H9 (cell line): ENCODE data around the gene LHFPL6. TPM values are rescaled to one million over a fixed set of nuclear protein-coding genes. Genes with fewer than 3 reads are reported as not detected.

Experiments used
- DNase-seq: peaks from one replicate; pipeline ENCODE4 v3.0.0-alpha.2; 2017
- H2AFZ ChIP-seq: one replicate; pipeline ENCODE4 v1.6.1; 2013; ENCODE audit warnings: mild to moderate bottlenecking, low read length, control low read depth, moderate library complexity
- H2AK5ac ChIP-seq: 2 replicates; pipeline ENCODE4 v1.6.1; 2013; ENCODE audit warnings: low read length, control low read depth, mixed read lengths; ENCODE audit not compliant: insufficient read length
- H2BK120ac ChIP-seq: one replicate; pipeline ENCODE4 v1.6.1; 2013; ENCODE audit warnings: low read depth, mild to moderate bottlenecking, low read length, control low read depth, inconsistent platforms; ENCODE audit not compliant: poor library complexity, severe bottlenecking
- H2BK12ac ChIP-seq: 2 replicates; pipeline ENCODE4 v1.6.1; 2013; ENCODE audit warnings: low read length, control low read depth, mixed read lengths, low read depth; ENCODE audit not compliant: insufficient read length
- H2BK15ac ChIP-seq: 2 replicates; pipeline ENCODE4 v1.6.1; 2013; ENCODE audit warnings: low read depth, low read length, control low read depth
- H2BK20ac ChIP-seq: one replicate; pipeline ENCODE4 v1.6.1; 2013; ENCODE audit warnings: low read depth, mild to moderate bottlenecking, low read length, control low read depth, inconsistent platforms; ENCODE audit not compliant: poor library complexity, severe bottlenecking
- H2BK5ac ChIP-seq: 2 replicates; pipeline ENCODE4 v1.6.1; 2013; ENCODE audit warnings: low read length, control low read depth, mixed read lengths; ENCODE audit not compliant: insufficient read length
- H3K14ac ChIP-seq: 2 replicates; pipeline ENCODE4 v1.6.1; 2013; ENCODE audit warnings: low read length, control low read depth; ENCODE audit not compliant: insufficient read depth
- H3K18ac ChIP-seq: 2 replicates; pipeline ENCODE4 v1.6.1; 2013; ENCODE audit warnings: low read depth, mild to moderate bottlenecking, mixed read lengths, low read length, control low read depth; ENCODE audit not compliant: insufficient read length
- H3K23ac ChIP-seq: 2 replicates; pipeline ENCODE4 v1.6.1; 2013; ENCODE audit warnings: low read length, control low read depth, mixed read lengths, low read depth; ENCODE audit not compliant: insufficient read length
- H3K23me2 ChIP-seq: 2 replicates; pipeline ENCODE4 v1.6.1; 2013; ENCODE audit warnings: low read depth, mild to moderate bottlenecking, mixed read lengths, low read length, control low read depth; ENCODE audit not compliant: insufficient read length, poor library complexity, severe bottlenecking
- H3K27ac ChIP-seq: 2 replicates; pipeline ENCODE4 v1.5.1; 2013; ENCODE audit warnings: low read length, control low read depth, mixed read lengths, low read depth; ENCODE audit not compliant: insufficient read length
- H3K27me3 ChIP-seq: 2 replicates; pipeline ENCODE4 v1.6.1; 2013; ENCODE audit warnings: low read length, control low read depth, inconsistent platforms; ENCODE audit not compliant: insufficient read depth
- H3K4ac ChIP-seq: 2 replicates; pipeline ENCODE4 v1.6.1; 2013; ENCODE audit warnings: low read depth, mild to moderate bottlenecking, control low read depth, inconsistent platforms, low read length, moderate library complexity
- H3K4me1 ChIP-seq: 2 replicates; pipeline ENCODE4 v1.6.1; 2013; ENCODE audit warnings: low read length, control low read depth, inconsistent platforms; ENCODE audit not compliant: insufficient read depth
- H3K4me2 ChIP-seq: 2 replicates; pipeline ENCODE4 v1.6.1; 2013; ENCODE audit warnings: low read length, control low read depth, mixed read lengths; ENCODE audit not compliant: insufficient read length, insufficient read depth
- H3K56ac ChIP-seq: 2 replicates; pipeline ENCODE4 v1.6.1; 2013; ENCODE audit warnings: low read depth, mild to moderate bottlenecking, mixed read lengths, low read length, control low read depth; ENCODE audit not compliant: insufficient read length
- H3K79me1 ChIP-seq: 2 replicates; pipeline ENCODE4 v1.6.1; 2013; ENCODE audit warnings: low read depth, mild to moderate bottlenecking, moderate library complexity, low read length, control low read depth, inconsistent platforms; ENCODE audit not compliant: insufficient read depth, poor library complexity, severe bottlenecking
- H3K79me2 ChIP-seq: 2 replicates; pipeline ENCODE4 v1.6.1; 2013; ENCODE audit warnings: low read length, control low read depth, inconsistent platforms; ENCODE audit not compliant: insufficient read depth
- H3K9ac ChIP-seq: 2 replicates; pipeline ENCODE4 v1.6.1; 2013; ENCODE audit warnings: low read length, control low read depth, mixed read lengths; ENCODE audit not compliant: insufficient read length; ENCODE audit errors: extremely low read depth
- H3K9me3 ChIP-seq: one replicate; pipeline ENCODE4 v1.6.1; 2013; ENCODE audit warnings: low read depth, low read length, inconsistent platforms; ENCODE audit not compliant: control insufficient read depth
- H3T11ph ChIP-seq: one replicate; pipeline ENCODE4 v1.6.1; 2013; ENCODE audit warnings: mild to moderate bottlenecking, low read length, control low read depth, inconsistent platforms
- H4K20me1 ChIP-seq: one replicate; pipeline ENCODE4 v1.6.1; 2013; ENCODE audit not compliant: control insufficient read depth, insufficient read length, insufficient read depth
- H4K5ac ChIP-seq: 2 replicates; pipeline ENCODE4 v1.6.1; 2013; ENCODE audit warnings: low read depth, mild to moderate bottlenecking, mixed read lengths, low read length, control low read depth; ENCODE audit not compliant: insufficient read length
- H4K8ac ChIP-seq: replicated peaks from 2 replicates; pipeline ENCODE4 v1.6.1; 2013; ENCODE audit warnings: low read length, control low read depth, mixed read lengths, low read depth; ENCODE audit not compliant: insufficient read length
- H4K91ac ChIP-seq: 2 replicates; pipeline ENCODE4 v1.6.1; 2013; ENCODE audit warnings: low read depth, mild to moderate bottlenecking, moderate library complexity, mixed read lengths, low read length, control low read depth; ENCODE audit not compliant: insufficient read length
- H3K27ac Mint-ChIP-seq, 3 experiments: 2 replicates in 2 of 3; 3 replicates in 1 of 3; pipeline ENCODE4 v1.8.0; 2020 to 2021; ENCODE audit warnings: mixed read lengths in 3 of 3, mild to moderate bottlenecking in 1 of 3, moderate library complexity in 1 of 3
- H3K27me3 Mint-ChIP-seq: 2 replicates; pipeline ENCODE4 v1.8.0; 2021; ENCODE audit warnings: low read depth, mild to moderate bottlenecking, moderate library complexity, mixed read lengths
- H3K36me3 Mint-ChIP-seq, 3 experiments: 2 replicates in 2 of 3; 3 replicates in 1 of 3; pipeline ENCODE4 v1.8.0; 2020 to 2021; ENCODE audit warnings: low read depth in 3 of 3, mixed read lengths in 3 of 3; ENCODE audit not compliant: insufficient read depth in 1 of 3
- H3K4me1 Mint-ChIP-seq, 2 experiments: 2 replicates each; pipeline ENCODE4 v1.8.0; 2020; ENCODE audit warnings: mixed read lengths in 2 of 2
- H3K4me3 Mint-ChIP-seq, 2 experiments: 2 replicates in 1 of 2; 3 replicates in 1 of 2; pipeline ENCODE4 v1.8.0; 2020 to 2021; ENCODE audit warnings: mild to moderate bottlenecking in 2 of 2, mixed read lengths in 2 of 2, moderate library complexity in 1 of 2
- H3K9me3 Mint-ChIP-seq, 2 experiments: 2 replicates in 1 of 2; 3 replicates in 1 of 2; pipeline ENCODE4 v1.8.0; 2020; ENCODE audit warnings: mild to moderate bottlenecking in 2 of 2, mixed read lengths in 2 of 2, moderate library complexity in 1 of 2
- CTCF ChIP-seq: fragments of 200-600 bp; sonication (generic); conservative IDR thresholded peaks from 3 replicates; pipeline ENCODE4 v1.8.0; 2021; ENCODE audit warnings: antibody characterized with exemption, mild to moderate bottlenecking
- WGBS: extraction: QIAGEN DNeasy Blood & Tissue Kit; methylation state at CpG from one replicate; pipeline ENCODE4 v1.1.7; 2013; ENCODE audit warnings: missing lambda C conversion rate, low lambda C conversion rate, mixed read lengths; ENCODE audit not compliant: insufficient read length; ENCODE audit errors: extremely low coverage; 5-methylcytosine and 5-hydroxymethylcytosine counted together
- total RNA-seq: library from RNA; stranded (reverse); gene quantifications from 2 replicates; pipeline ENCODE4 v1.2.1, GENCODE V29; 2021

LHFPL6 gene
- total RNA-seq, 1 experiment from 2014 or later: 3.5 TPM

- Histone ChIP-seq H3K79me1 (no peaks in the 10 kb centered on the region), H3K4me2 (no peak overlapping the region), H2BK5ac (no peak overlapping the region), H3K56ac (no peak overlapping the region), H4K20me1 (no peaks in the 10 kb centered on the region), H2BK120ac (no peak overlapping the region), H3K9me3 (no peaks in the 10 kb centered on the region), H2AFZ (no peak overlapping the region), H4K8ac (no peak overlapping the region), H3K23me2 (no peaks in the 10 kb centered on the region), H3K23ac (no peak overlapping the region), H2BK12ac (no peak overlapping the region), H3K79me2 (no peaks in the 10 kb centered on the region), H3K9ac (no peak overlapping the region), H2BK15ac (no peak overlapping the region), H3K14ac (no peak overlapping the region), H3K18ac (no peak overlapping the region), H3K27ac (no peak overlapping the region), H3K4ac (no peak overlapping the region), H4K5ac (no peak overlapping the region), H2AK5ac (no peak overlapping the region), H2BK20ac (no peak overlapping the region), H3T11ph (no peak overlapping the region), H4K91ac (no peak overlapping the region), H3K4me1 (no peaks in the 10 kb centered on the region), H3K27me3 (no peaks in the 10 kb centered on the region)
- Mint-ChIP-seq H3K36me3 (peaks cover 0 to 18% (median 5%) of the 10 kb centered on the region in 3 experiments; a peak in 5 of 7 replicates), H3K4me3 (no peak overlapping the region), H3K9me3 (peaks cover 14 to 19% of the 10 kb centered on the region in 2 experiments), H3K4me1 (peaks cover 4 to 6% of the 10 kb centered on the region in 2 experiments), H3K27me3 (peaks cover 15% of the 10 kb centered on the region), H3K27ac (no peak overlapping the region)
- no CpG with 5 or more reads among the region's 4 CpGs for WGBS
- TF ChIP-seq CTCF: no peak
- DNase-seq: no peak
Observed at GRCh38 chr13:39336207-39336606, 266.8 kb downstream of the LHFPL6 start.
